GM12872 (cell line): ENCODE data around the gene ACSS2.

Experiments used
- TF ChIP-seq, protein P1 (sequence below): IDR thresholded peaks from 3 replicates; pipeline ENCODE4 v1.5.1; 2011; ENCODE audit warnings: low read depth, mild to moderate bottlenecking, low read length, moderate library complexity; ENCODE audit not compliant: insufficient read depth

Gene ACSS2

DNA sequence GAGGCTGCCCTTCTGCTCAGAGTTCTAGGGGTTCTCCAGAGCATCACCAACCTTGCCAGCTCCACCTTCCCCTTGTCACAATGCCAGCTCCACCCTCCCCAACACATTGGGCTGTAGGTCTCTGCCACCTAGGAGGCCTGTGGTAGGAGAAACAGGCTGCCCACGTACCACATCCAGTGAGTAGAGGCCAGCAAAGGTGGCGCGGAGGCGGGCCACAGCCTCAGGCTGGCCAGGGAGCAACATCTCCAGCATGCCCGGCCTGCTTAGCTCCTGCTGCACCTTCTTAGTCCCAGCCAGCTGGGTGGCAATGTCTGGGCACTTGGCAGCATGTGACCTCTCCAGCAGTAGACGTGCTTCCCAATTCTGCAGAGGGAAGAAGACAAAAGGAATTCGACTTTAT, 55.4 kb downstream of the ACSS2 start:
- TF ChIP-seq, protein P1, sequence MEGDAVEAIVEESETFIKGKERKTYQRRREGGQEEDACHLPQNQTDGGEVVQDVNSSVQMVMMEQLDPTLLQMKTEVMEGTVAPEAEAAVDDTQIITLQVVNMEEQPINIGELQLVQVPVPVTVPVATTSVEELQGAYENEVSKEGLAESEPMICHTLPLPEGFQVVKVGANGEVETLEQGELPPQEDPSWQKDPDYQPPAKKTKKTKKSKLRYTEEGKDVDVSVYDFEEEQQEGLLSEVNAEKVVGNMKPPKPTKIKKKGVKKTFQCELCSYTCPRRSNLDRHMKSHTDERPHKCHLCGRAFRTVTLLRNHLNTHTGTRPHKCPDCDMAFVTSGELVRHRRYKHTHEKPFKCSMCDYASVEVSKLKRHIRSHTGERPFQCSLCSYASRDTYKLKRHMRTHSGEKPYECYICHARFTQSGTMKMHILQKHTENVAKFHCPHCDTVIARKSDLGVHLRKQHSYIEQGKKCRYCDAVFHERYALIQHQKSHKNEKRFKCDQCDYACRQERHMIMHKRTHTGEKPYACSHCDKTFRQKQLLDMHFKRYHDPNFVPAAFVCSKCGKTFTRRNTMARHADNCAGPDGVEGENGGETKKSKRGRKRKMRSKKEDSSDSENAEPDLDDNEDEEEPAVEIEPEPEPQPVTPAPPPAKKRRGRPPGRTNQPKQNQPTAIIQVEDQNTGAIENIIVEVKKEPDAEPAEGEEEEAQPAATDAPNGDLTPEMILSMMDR, result no peak

DNA sequence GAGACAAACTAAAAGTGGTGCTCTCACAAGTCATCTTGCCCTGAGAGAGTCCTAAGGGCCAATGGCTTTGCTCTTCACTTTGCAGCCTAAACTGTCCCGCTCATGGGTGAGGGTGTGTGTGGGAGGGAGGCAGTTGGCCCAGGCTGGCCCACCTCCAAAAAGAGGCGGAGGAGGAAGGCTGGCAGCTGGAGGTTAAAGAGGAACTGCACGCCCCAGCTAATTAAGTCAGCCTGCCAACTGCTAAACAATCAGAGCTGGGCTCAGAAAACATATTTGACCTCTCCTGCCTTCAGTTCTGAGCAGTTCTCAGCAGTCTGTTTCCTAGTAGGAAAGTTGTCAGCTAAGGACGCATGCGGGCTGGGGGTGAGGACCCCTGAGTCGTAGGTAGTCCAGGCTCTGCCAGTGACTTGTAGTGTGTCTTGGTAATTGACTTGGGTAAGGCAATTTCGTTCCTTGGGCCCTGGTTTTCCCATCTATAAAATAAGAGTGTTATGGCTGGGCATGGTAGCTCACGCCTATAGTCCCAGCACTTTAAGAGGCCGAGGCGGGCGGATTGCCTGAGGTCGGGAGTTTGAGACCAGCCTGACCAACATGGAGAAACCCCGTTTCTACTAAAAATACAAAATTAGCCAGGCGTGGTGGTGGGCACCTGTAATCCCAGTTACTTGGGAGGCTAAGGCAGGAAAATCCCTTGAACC, 62.2 kb downstream of the ACSS2 start:
- TF ChIP-seq, protein P1, result no peak

DNA sequence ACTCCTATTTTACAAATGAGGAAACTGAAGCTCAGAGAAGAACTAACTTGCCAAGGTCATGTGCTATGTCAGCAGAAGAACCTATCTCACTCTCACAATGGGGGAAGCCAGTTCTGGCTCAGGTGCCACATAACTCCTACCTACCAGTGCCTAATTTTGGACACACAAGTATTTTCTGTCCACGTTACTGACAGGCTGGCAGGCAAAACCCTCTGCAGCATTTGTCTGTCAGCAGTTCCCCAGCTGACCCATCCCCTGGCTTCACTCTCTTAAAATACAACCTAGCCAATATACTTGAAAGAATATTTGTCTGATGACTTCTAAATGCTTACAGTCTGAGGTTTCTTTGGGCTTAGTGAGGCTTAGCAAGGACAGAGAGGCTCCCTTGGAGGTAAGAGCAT, 63.7 kb downstream of the ACSS2 start:
- TF ChIP-seq, protein P1, result no peak

DNA sequence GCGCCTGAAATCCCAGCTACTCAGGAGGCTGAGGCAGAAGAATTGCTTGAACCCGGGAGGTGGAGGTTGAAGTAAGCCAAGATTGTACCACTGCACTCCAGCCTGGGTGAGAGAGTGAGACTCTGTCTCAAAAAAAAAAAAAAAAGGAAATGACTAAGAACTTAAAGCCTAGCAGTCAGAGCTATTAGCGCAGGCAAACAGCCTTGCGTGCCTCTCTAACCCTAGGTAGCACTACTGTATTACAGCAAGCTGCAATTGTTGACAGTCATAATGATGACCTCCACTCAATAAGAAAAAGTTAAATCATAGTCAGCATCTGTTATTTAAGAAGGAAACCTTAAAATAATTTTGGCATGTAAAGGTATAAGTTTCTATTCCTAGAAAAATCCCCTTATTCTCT, 64.8 kb downstream of the ACSS2 start:
- TF ChIP-seq, protein P1, result no peak

DNA sequence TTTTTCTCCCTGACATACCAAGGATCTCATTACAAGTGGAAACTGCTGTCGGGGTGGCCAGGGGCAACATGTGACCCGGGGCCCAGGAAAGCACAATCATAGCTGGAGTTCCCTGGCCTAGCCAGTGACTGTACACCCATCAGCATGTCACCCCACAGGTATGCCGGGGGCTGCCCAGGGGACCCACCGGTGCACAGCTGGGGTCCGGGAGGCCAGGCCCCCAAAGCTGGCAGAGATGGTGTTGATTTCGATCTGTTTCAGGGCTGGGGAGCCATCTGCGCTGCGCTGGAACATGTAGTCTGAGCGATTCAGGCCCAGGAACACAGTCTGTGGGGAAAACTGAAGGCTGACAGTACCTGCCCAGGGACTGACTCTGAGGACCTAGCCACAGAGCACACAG, 65.9 kb downstream of the ACSS2 start:
- TF ChIP-seq, protein P1, result no peak

DNA sequence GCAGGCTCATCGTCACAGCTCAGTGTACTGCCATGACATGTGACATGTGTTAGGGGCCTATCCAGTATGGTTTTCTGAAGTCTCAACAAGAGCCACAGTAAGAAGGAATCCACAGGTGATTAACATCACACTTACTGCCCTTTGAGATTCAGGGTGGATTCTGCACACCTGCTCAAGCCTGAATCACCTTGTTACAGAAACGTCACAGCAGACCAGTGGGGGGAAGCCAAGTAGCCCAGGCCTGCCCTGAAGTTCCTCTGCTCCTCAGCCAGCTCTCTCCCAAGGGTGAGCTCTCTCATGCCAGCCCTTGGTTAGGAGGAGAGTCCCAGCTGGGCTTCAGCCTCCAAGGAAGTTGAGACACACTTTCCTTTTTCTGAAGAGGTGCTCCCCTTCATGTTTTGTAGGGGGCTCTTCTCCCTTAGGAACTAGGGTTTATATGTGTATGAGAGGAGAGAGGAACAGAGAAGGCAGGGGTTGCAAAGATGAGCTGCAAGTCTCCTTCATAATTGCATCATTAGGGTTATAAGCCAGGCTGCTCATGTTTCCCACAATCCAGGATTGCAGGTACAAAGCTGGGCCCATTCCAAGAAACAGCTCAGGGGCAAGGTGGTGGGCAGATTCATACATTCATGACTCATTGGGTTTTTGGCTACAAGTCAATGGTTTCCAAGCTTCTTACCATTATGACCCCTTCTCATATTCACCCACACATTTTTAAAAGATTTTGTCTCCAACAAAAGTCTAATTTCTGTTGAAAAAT, 67.6 kb downstream of the ACSS2 start:
- TF ChIP-seq, protein P1, result no peak

DNA sequence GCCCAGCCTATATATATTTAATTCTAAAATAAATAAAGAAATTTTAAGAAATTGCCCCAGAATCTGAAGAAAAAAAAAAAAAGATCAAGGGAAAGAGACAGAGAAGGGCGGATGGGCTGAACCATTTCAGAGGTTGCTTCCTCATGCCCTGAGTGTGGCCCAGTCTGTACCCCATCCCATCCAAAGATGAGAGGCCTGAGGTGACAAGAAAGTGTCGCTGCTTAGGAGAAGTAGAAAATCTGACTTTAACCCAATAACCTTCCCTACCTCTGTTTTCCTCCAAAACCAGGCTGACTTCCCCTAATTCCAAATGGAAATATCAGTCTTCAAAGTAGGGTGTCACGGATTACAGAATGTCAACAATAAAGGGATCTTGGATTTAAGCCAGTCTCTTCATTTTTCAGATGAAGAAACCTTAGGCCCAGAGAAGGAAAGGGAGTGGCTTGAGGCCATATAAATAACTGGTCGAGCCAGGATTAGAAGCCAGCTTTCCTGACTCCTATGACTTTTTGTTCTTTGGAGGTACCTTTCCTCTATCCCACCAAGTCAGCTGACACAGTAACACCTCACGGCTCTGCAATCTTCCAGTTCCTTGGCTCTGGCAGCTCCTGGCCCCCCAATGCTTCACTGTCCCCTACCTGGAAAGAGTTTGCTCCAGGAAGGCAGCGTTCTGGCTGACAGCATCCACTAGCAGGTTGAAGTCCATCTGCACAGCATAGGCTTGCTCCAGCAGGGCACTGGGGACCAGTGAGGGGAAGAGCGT, 69.1 kb downstream of the ACSS2 start:
- TF ChIP-seq, protein P1, result no peak
